HepG2 (cell line): Measurements from ENCODE around the gene ZBTB7B. TPM values are rescaled to one million over a fixed set of nuclear protein-coding genes. Genes with fewer than 3 reads are reported as not detected.

Experiments used
- DRAP1 ChIP-seq: IDR thresholded peaks from 2 replicates; pipeline ENCODE4 v1.6.1; 2016; ENCODE audit warnings: missing genetic modification reagents, missing compliant biosample characterization
- GRHL1 ChIP-seq: sonication (generic); formaldehyde crosslinking; conservative IDR thresholded peaks from 2 replicates; pipeline ENCODE4 v1.8.0; 2022; ENCODE audit warnings: missing genetic modification reagents
- KDM2A ChIP-seq: sonication (generic); formaldehyde crosslinking; IDR thresholded peaks from 2 replicates; pipeline ENCODE4 v1.4.0; 2020; ENCODE audit warnings: low read depth, missing genetic modification reagents, borderline replicate concordance
- KDM3A ChIP-seq: IDR thresholded peaks from 2 replicates; pipeline ENCODE4 v1.6.1; 2018; ENCODE audit warnings: low read depth, missing compliant biosample characterization
- PBX2 ChIP-seq: IDR thresholded peaks from 2 replicates; pipeline ENCODE4 v1.6.1; 2016; ENCODE audit warnings: control low read depth
- ZNF609 ChIP-seq: sonication (generic); formaldehyde crosslinking; IDR thresholded peaks from 2 replicates; pipeline ENCODE4 v1.4.0; 2020; ENCODE audit warnings: mild to moderate bottlenecking, missing genetic modification reagents, borderline replicate concordance
- polyA plus RNA-seq, 8 experiments: library from polyadenylated mRNA; depleted of rRNA in 3 of 8; stranded (reverse) in 7 of 8; unstranded in 1 of 8; fragments of >200 nt; fragmentation: Illumina TruSeq in 4 of 8; extraction: Trizol in 4 of 8; gene quantifications; 2 replicates each; pipeline versions ENCODE4 v1.2.1 to v1.2.3, GENCODE V29; 2011 to 2016; ENCODE audit warnings: low read depth in 4 of 8, missing spikeins in 1 of 8, mixed read lengths in 1 of 8; ENCODE audit not compliant: insufficient read depth in 1 of 8
- total RNA-seq, 5 experiments: library from RNA; depleted of rRNA; stranded (reverse); fragments of >200 nt; fragmentation: Illumina TruSeq; extraction: Trizol; gene quantifications; 2 replicates each; pipeline ENCODE4 v1.2.3, GENCODE V29; 2016; ENCODE audit warnings: low read depth in 1 of 5
- TF ChIP-seq, protein P1 (sequence below): IDR thresholded peaks from 2 replicates; pipeline ENCODE4 v1.6.1; 2016; ENCODE audit warnings: mild to moderate bottlenecking
- TF ChIP-seq, protein P2 (sequence below): sonication (generic); formaldehyde crosslinking; conservative IDR thresholded peaks from 2 replicates; pipeline ENCODE4 v1.4.0; 2020; ENCODE audit warnings: mild to moderate bottlenecking, missing genetic modification reagents, moderate library complexity
- TF ChIP-seq, protein P3 (sequence below): sonication (generic); formaldehyde crosslinking; IDR thresholded peaks from 2 replicates; pipeline ENCODE4 v1.5.0; 2020; ENCODE audit warnings: mild to moderate bottlenecking, missing genetic modification reagents, borderline replicate concordance

Gene ZBTB7B
- total and polyA plus RNA-seq, 2 of the 13 experiments (the other 11 are each of a cell fraction or from before 2014, with no cell fraction given): 15.5 to 17.5 TPM

DNA sequence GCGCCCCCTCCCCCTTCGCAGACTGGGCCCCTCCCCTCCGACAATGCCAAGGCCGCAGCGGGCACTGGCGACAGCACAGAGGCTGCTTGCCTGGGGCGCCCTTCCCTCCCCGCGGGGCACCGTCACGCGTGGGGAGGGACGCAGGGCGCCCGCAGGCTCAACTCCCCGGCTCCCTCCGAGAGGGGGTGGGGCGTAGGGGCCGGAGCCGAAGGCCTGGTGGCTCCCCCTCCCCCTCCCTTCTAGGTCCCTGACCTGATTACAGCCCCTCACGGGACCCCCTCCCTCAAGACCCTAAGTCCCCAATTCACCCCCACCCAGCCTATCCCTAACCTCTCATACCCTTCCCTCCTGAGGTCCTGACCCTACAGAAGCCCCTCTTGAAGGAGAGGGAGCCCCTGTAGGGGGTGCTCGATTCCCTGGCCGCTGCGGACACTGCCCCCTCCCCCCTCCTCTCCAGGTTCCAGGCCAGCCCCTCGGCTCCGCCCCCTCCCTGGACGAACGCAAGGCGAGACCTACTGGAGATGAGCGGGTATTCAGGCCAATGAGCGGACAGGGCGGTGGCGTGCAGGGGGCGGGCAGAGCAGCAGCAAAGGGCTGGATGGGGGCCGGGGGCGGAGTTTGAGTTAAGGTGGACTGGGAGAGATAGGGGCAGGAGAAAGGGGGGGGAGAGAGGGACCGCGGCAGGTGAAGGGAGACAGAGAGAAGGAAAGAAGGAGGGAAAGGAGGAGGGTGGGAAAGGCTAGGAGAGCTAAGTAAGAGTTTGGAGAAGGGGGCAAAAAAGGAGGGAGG, 733 bp upstream of the ZBTB7B start (continued):
- TF ChIP-seq PBX2: peak; percentile 89
- no peak for TF ChIP-seq KDM2A
- TF ChIP-seq GRHL1: no peak
- 0 out of 2 replicates have a peak, but pooled peaks have one; percentile 25 for TF ChIP-seq KDM3A (CRISPR knock-in tag)
- TF ChIP-seq DRAP1: peak; percentile 86
- TF ChIP-seq, protein P1, sequence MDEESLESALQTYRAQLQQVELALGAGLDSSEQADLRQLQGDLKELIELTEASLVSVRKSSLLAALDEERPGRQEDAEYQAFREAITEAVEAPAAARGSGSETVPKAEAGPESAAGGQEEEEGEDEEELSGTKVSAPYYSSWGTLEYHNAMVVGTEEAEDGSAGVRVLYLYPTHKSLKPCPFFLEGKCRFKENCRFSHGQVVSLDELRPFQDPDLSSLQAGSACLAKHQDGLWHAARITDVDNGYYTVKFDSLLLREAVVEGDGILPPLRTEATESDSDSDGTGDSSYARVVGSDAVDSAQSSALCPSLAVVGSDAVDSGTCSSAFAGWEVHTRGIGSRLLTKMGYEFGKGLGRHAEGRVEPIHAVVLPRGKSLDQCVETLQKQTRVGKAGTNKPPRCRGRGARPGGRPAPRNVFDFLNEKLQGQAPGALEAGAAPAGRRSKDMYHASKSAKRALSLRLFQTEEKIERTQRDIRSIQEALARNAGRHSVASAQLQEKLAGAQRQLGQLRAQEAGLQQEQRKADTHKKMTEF (CRISPR knock-in tag): no peak
- no peak for TF ChIP-seq ZNF609
- TF ChIP-seq, protein P2, sequence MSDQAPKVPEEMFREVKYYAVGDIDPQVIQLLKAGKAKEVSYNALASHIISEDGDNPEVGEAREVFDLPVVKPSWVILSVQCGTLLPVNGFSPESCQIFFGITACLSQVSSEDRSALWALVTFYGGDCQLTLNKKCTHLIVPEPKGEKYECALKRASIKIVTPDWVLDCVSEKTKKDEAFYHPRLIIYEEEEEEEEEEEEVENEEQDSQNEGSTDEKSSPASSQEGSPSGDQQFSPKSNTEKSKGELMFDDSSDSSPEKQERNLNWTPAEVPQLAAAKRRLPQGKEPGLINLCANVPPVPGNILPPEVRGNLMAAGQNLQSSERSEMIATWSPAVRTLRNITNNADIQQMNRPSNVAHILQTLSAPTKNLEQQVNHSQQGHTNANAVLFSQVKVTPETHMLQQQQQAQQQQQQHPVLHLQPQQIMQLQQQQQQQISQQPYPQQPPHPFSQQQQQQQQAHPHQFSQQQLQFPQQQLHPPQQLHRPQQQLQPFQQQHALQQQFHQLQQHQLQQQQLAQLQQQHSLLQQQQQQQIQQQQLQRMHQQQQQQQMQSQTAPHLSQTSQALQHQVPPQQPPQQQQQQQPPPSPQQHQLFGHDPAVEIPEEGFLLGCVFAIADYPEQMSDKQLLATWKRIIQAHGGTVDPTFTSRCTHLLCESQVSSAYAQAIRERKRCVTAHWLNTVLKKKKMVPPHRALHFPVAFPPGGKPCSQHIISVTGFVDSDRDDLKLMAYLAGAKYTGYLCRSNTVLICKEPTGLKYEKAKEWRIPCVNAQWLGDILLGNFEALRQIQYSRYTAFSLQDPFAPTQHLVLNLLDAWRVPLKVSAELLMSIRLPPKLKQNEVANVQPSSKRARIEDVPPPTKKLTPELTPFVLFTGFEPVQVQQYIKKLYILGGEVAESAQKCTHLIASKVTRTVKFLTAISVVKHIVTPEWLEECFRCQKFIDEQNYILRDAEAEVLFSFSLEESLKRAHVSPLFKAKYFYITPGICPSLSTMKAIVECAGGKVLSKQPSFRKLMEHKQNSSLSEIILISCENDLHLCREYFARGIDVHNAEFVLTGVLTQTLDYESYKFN (CRISPR knock-in tag): peak; percentile 57; the same call in 1 of the 2 replicates
- TF ChIP-seq, protein P3, sequence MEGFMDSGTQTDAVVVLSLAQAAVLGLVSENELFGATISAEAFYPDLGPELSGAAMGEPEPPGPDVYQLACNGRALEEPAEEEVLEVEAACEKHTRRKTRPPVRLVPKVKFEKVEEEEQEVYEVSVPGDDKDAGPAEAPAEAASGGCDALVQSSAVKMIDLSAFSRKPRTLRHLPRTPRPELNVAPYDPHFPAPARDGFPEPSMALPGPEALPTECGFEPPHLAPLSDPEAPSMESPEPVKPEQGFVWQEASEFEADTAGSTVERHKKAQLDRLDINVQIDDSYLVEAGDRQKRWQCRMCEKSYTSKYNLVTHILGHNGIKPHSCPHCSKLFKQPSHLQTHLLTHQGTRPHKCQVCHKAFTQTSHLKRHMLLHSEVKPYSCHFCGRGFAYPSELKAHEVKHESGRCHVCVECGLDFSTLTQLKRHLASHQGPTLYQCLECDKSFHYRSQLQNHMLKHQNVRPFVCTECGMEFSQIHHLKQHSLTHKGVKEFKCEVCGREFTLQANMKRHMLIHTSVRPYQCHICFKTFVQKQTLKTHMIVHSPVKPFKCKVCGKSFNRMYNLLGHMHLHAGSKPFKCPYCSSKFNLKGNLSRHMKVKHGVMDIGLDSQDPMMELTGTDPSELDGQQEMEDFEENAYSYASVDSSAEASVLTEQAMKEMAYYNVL (CRISPR knock-in tag): peak; percentile 88; the same call in 1 of the 2 replicates
